Liver (tissue), 9 donors: Measurements from ENCODE around the gene SNF8. TPM values are rescaled to one million over a fixed set of nuclear protein-coding genes. Genes with fewer than 3 reads are reported as not detected.

ENCODE experiments used
- DNase-seq: peaks from one replicate; pipeline ENCODE4 v3.0.0-alpha.2; 2017; ENCODE audit warnings: low spot score
- H3K27ac ChIP-seq, 2 donors: one replicate each; pipeline ENCODE4 v1.7.0; 2013; ENCODE audit warnings: inconsistent platforms in 2 of 2, low read length in 2 of 2, control low read depth in 1 of 2, low read depth in 1 of 2, mild to moderate bottlenecking in 1 of 2
- H3K27me3 ChIP-seq, 4 donors: one replicate each; pipeline versions ENCODE4 v1.6.1 to v1.7.0; 2013; ENCODE audit warnings: low read length in 3 of 4, inconsistent platforms in 1 of 4, mild to moderate bottlenecking in 1 of 4, moderate library complexity in 1 of 4; ENCODE audit not compliant: control insufficient read depth in 4 of 4, insufficient read depth in 4 of 4
- H3K36me3 ChIP-seq, 4 donors: one replicate each; pipeline versions ENCODE4 v1.6.1 to v1.7.0; 2013; ENCODE audit warnings: low read length in 3 of 4, mild to moderate bottlenecking in 3 of 4, low read depth in 1 of 4, moderate library complexity in 1 of 4; ENCODE audit not compliant: control insufficient read depth in 4 of 4, insufficient read depth in 3 of 4
- H3K4me1 ChIP-seq, 4 donors: one replicate each; pipeline versions ENCODE4 v1.6.1 to v1.7.0; 2013; ENCODE audit warnings: low read length in 3 of 4, mild to moderate bottlenecking in 3 of 4, moderate library complexity in 1 of 4; ENCODE audit not compliant: control insufficient read depth in 4 of 4, insufficient read depth in 4 of 4
- H3K4me3 ChIP-seq, 3 donors: one replicate each; pipeline versions ENCODE4 v1.6.1 to v1.7.0; 2013; ENCODE audit warnings: low read length in 3 of 3, control low read depth in 1 of 3, low read depth in 1 of 3, mild to moderate bottlenecking in 1 of 3
- H3K9ac ChIP-seq, 2 donors: one replicate each; pipeline ENCODE4 v1.7.0; 2013; ENCODE audit warnings: low read length in 2 of 2, mild to moderate bottlenecking in 2 of 2, moderate library complexity in 2 of 2, control low read depth in 1 of 2, low read depth in 1 of 2
- H3K9me3 ChIP-seq, 4 donors: one replicate each; pipeline versions ENCODE4 v1.6.1 to v1.7.0; 2013; ENCODE audit warnings: low read length in 3 of 4; ENCODE audit not compliant: control insufficient read depth in 4 of 4
- EGR1 ChIP-seq, 2 donors: IDR thresholded peaks; 2 replicates each; pipeline ENCODE4 v1.6.1; 2016 to 2018; ENCODE audit warnings: antibody characterized with exemption in 2 of 2, low read depth in 2 of 2
- FOXA1 ChIP-seq: IDR thresholded peaks from 2 replicates; pipeline ENCODE4 v1.6.1; 2016; ENCODE audit warnings: antibody characterized with exemption
- FOXA2 ChIP-seq: IDR thresholded peaks from 2 replicates; pipeline ENCODE4 v1.6.1; 2016; ENCODE audit warnings: antibody characterized with exemption
- GABPA ChIP-seq, 2 donors: IDR thresholded peaks in 1 of 2; conservative IDR thresholded peaks in 1 of 2; 2 replicates each; pipeline ENCODE4 v1.6.1; 2016; ENCODE audit warnings: antibody characterized with exemption in 2 of 2, mild to moderate bottlenecking in 1 of 2, moderate library complexity in 1 of 2
- HNF4A ChIP-seq, 2 donors: conservative IDR thresholded peaks; 2 replicates each; pipeline ENCODE4 v1.6.1; 2016; ENCODE audit warnings: antibody characterized with exemption in 2 of 2, mild to moderate bottlenecking in 2 of 2
- HNF4G ChIP-seq: IDR thresholded peaks from 2 replicates; pipeline ENCODE4 v1.6.1; 2016; ENCODE audit warnings: antibody characterized with exemption
- JUND ChIP-seq, 2 donors: IDR thresholded peaks; 2 replicates each; pipeline ENCODE4 v1.6.1; 2016; ENCODE audit warnings: antibody characterized with exemption in 2 of 2
- MAX ChIP-seq: IDR thresholded peaks from 2 replicates; pipeline ENCODE4 v1.6.1; 2016; ENCODE audit warnings: antibody characterized with exemption
- NR2F2 ChIP-seq: IDR thresholded peaks from 2 replicates; pipeline ENCODE4 v1.6.1; 2016; ENCODE audit warnings: antibody characterized with exemption
- RAD21 ChIP-seq, 2 donors: IDR thresholded peaks; 2 replicates each; pipeline ENCODE4 v1.6.1; 2016; ENCODE audit warnings: antibody characterized with exemption in 2 of 2, mild to moderate bottlenecking in 2 of 2
- REST ChIP-seq: IDR thresholded peaks from 2 replicates; pipeline ENCODE4 v1.6.1; 2016; ENCODE audit warnings: antibody characterized with exemption, mild to moderate bottlenecking
- RXRA ChIP-seq, 2 donors: IDR thresholded peaks; 2 replicates each; pipeline ENCODE4 v1.6.1; 2017 to 2018; ENCODE audit warnings: antibody characterized with exemption in 2 of 2, mild to moderate bottlenecking in 1 of 2
- SP1 ChIP-seq: IDR thresholded peaks from 2 replicates; pipeline ENCODE4 v1.6.1; 2018; ENCODE audit warnings: antibody characterized with exemption, mild to moderate bottlenecking
- TAF1 ChIP-seq: conservative IDR thresholded peaks from 2 replicates; pipeline ENCODE4 v1.6.1; 2016; ENCODE audit warnings: antibody characterized with exemption, mild to moderate bottlenecking
- YY1 ChIP-seq: IDR thresholded peaks from 2 replicates; pipeline ENCODE4 v1.6.1; 2016; ENCODE audit warnings: antibody characterized with exemption, mild to moderate bottlenecking
- ZBTB33 ChIP-seq: IDR thresholded peaks from 2 replicates; pipeline ENCODE4 v1.6.1; 2016; ENCODE audit warnings: antibody characterized with exemption
- WGBS: extraction: QIAGEN DNeasy Blood & Tissue Kit; methylation state at CpG from one replicate; pipeline ENCODE4 v1.1.7; 2013; 5-methylcytosine and 5-hydroxymethylcytosine counted together
- polyA plus RNA-seq, 2 donors: library from polyadenylated mRNA; stranded (reverse) in 1 of 2; unstranded in 1 of 2; fragments of 200-250 nt in 1 of 2; fragments of >200 nt in 1 of 2; fragmentation: Nextera tagmentation in 1 of 2; extraction: Ambion mirVana in 1 of 2; gene quantifications; one replicate each; pipeline versions ENCODE4 v1.2.1 to v1.2.3, GENCODE V29; 2013 to 2015
- total RNA-seq, 2 donors: library from RNA; depleted of rRNA; stranded (reverse); fragments of >200 nt; gene quantifications; one replicate each; pipeline ENCODE4 v1.2.3, GENCODE V29; 2014
- TF ChIP-seq, protein P1 (sequence below): IDR thresholded peaks from 2 replicates; pipeline ENCODE4 v1.6.1; 2016; ENCODE audit warnings: antibody characterized with exemption
- TF ChIP-seq, protein P2 (sequence below): fragments of 150-350 bp; IDR thresholded peaks from 2 replicates; pipeline ENCODE4 v1.5.1; 2017; ENCODE audit warnings: improper control_type of control experiment, low read depth, low read length; ENCODE audit not compliant: missing input control
- donor health status: healthy.
- donor health status: healthy.
- donor health status: healthy.
- donor health status: healthy.
- donor health status: healthy.

The SNF8 gene
- total and polyA plus RNA-seq, 4 donors: 40.5 to 78.2 (median 60.8) TPM

GRCh38 chr17:48954300-48954755 lies 9.7 kb upstream of the SNF8 start:
- peaks cover 0 to 2% (median under 1%) of the 10 kb centered on the region in 4 donors for H3K27me3 ChIP-seq
- H3K27ac ChIP-seq: no peak overlapping the region
- no peaks in the 10 kb centered on the region for H3K9me3 ChIP-seq
- TF ChIP-seq EGR1 (IDR thresholded peaks at IDR 0.05; ENCODE audit: low read depth in 2 of 2): no peak
- TF ChIP-seq YY1: no peak
- TF ChIP-seq FOXA1: no peak
- no peak for TF ChIP-seq MAX
- no peak for TF ChIP-seq HNF4A (conservative IDR thresholded peaks at IDR 0.05)
- TF ChIP-seq SP1: no peak
- TF ChIP-seq NR2F2: no peak
- TF ChIP-seq, protein P1, sequence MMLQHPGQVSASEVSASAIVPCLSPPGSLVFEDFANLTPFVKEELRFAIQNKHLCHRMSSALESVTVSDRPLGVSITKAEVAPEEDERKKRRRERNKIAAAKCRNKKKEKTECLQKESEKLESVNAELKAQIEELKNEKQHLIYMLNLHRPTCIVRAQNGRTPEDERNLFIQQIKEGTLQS: no peak
- TF ChIP-seq RXRA (IDR thresholded peaks at IDR 0.05): no peak
- no peak for TF ChIP-seq GABPA (IDR thresholded peaks at IDR 0.05 in 1 of 2, conservative IDR thresholded peaks at IDR 0.05 in 1 of 2)
- TF ChIP-seq JUND (IDR thresholded peaks at IDR 0.05): no peak
- TF ChIP-seq HNF4G: no peak
- no peak for TF ChIP-seq TAF1
- TF ChIP-seq RAD21 (IDR thresholded peaks at IDR 0.05): no peak
- TF ChIP-seq, protein P2, sequence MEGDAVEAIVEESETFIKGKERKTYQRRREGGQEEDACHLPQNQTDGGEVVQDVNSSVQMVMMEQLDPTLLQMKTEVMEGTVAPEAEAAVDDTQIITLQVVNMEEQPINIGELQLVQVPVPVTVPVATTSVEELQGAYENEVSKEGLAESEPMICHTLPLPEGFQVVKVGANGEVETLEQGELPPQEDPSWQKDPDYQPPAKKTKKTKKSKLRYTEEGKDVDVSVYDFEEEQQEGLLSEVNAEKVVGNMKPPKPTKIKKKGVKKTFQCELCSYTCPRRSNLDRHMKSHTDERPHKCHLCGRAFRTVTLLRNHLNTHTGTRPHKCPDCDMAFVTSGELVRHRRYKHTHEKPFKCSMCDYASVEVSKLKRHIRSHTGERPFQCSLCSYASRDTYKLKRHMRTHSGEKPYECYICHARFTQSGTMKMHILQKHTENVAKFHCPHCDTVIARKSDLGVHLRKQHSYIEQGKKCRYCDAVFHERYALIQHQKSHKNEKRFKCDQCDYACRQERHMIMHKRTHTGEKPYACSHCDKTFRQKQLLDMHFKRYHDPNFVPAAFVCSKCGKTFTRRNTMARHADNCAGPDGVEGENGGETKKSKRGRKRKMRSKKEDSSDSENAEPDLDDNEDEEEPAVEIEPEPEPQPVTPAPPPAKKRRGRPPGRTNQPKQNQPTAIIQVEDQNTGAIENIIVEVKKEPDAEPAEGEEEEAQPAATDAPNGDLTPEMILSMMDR: no peak
- no peak for TF ChIP-seq ZBTB33
- TF ChIP-seq FOXA2: no peak
- TF ChIP-seq REST: no peak
- no peaks in the 10 kb centered on the region for H3K36me3 ChIP-seq
- 26% methylated on average over 7 of the region's 7 CpGs for WGBS
- H3K4me3 ChIP-seq: no peak overlapping the region
- no peak for DNase-seq
- H3K4me1 ChIP-seq: no peaks in the 10 kb centered on the region
- H3K9ac ChIP-seq: no peak overlapping the region
